ENCODE data around the gene CCL20. TPM values are rescaled to one million over a fixed set of nuclear protein-coding genes. Genes with fewer than 3 reads are reported as not detected.

Gene CCL20
- total RNA-seq, 1 experiment from 2014 or later, result 0.92 TPM

Small RNA genes within 50 kb of the gene (small RNA-seq; reads per million reads assigned to genes)
- gene SNRPGP8, result not detected

Other genes starting within 250 kb of the CCL20 start
- not detected in 2 replicates for gene SCYGR2, start 214.9 kb upstream of the CCL20 start, total RNA-seq (2014; rRNA removed; shearing (Covaris generic))
- not detected in 2 replicates for gene SCYGR3, start 199.0 kb upstream of the CCL20 start, total RNA-seq (2014; rRNA removed; shearing (Covaris generic))
- gene SCYGR4, start 196.3 kb upstream of the CCL20 start, total RNA-seq (2014; rRNA removed; shearing (Covaris generic)), result not detected in 2 replicates
- gene SCYGR5, start 147.0 kb upstream of the CCL20 start, total RNA-seq (2014; rRNA removed; shearing (Covaris generic)), result not detected in 2 replicates
- gene SLC19A3, start 95.8 kb upstream of the CCL20 start, total RNA-seq (2014; rRNA removed; shearing (Covaris generic)), result not detected in 2 replicates
- not detected in 2 replicates for gene SCYGR6, start 89.1 kb upstream of the CCL20 start, total RNA-seq (2014; rRNA removed; shearing (Covaris generic))
- gene SCYGR7, start 85.5 kb upstream of the CCL20 start, total RNA-seq (2014; rRNA removed; shearing (Covaris generic)), result not detected in 2 replicates
- not detected in 2 replicates for gene SCYGR8, start 67.9 kb upstream of the CCL20 start, total RNA-seq (2014; rRNA removed; shearing (Covaris generic))
- gene DAW1, start 57.8 kb downstream of the CCL20 start, total RNA-seq (2014; rRNA removed; shearing (Covaris generic)), result 0.17 TPM in 1 of 2 replicates, not detected in the other

Measured in HT1080 (cell line).